OCI-LY1 (cell line): ENCODE measurements around the gene CYB561.

Experiments
- H2AFZ ChIP-seq: fragments of 200-600 bp; sonication (generic), shearing (Covaris generic); 2 replicates; pipeline ENCODE4 v1.6.0; 2014; ENCODE audit warnings: antibody characterized with exemption, mild to moderate bottlenecking, low read length
- H3F3A ChIP-seq: fragments of 200-600 bp; sonication (generic), shearing (Covaris generic); 2 replicates; pipeline ENCODE4 v1.6.0; 2014; ENCODE audit warnings: mild to moderate bottlenecking, antibody characterized with exemption, low read length, moderate library complexity; ENCODE audit not compliant: insufficient read depth
- H3K27ac ChIP-seq: fragments of 200-600 bp; sonication (generic); 2 replicates; pipeline ENCODE4 v1.5.1; 2014; ENCODE audit warnings: low read length, mixed run types, mild to moderate bottlenecking, low read depth; ENCODE audit not compliant: poor library complexity, severe bottlenecking
- H3K27me3 ChIP-seq: fragments of 200-600 bp; sonication (generic); 2 replicates; pipeline ENCODE4 v1.6.0; 2014; ENCODE audit warnings: antibody characterized with exemption, mild to moderate bottlenecking, low read length, moderate library complexity; ENCODE audit not compliant: insufficient read depth
- H3K36me3 ChIP-seq: fragments of 200-600 bp; sonication (generic); 2 replicates; pipeline ENCODE4 v1.6.1; 2014; ENCODE audit warnings: mild to moderate bottlenecking, antibody characterized with exemption, low read length, moderate library complexity, mixed read lengths; ENCODE audit not compliant: insufficient read depth
- H3K4me1 ChIP-seq: fragments of 200-600 bp; sonication (generic); 2 replicates; pipeline ENCODE4 v1.5.1; 2014; ENCODE audit warnings: mild to moderate bottlenecking, low read length, moderate library complexity; ENCODE audit not compliant: insufficient read depth, severe bottlenecking
- H3K4me2 ChIP-seq: fragments of 200-600 bp; sonication (generic), shearing (Covaris generic); 2 replicates; pipeline ENCODE4 v1.6.1; 2014; ENCODE audit warnings: low read length
- H3K4me3 ChIP-seq: fragments of 200-600 bp; sonication (generic); 2 replicates; pipeline ENCODE4 v1.5.1; 2014; ENCODE audit warnings: low read length, low read depth, mild to moderate bottlenecking, mixed read lengths; ENCODE audit not compliant: poor library complexity, severe bottlenecking
- H3K79me2 ChIP-seq: fragments of 200-600 bp; shearing (Covaris generic); 2 replicates; pipeline ENCODE4 v1.6.1; 2016; ENCODE audit warnings: mixed run types, low read length, mixed read lengths; ENCODE audit not compliant: insufficient read depth
- H3K9ac ChIP-seq: fragments of 200-600 bp; sonication (generic), shearing (Covaris generic); 2 replicates; pipeline ENCODE4 v1.6.1; 2014; ENCODE audit warnings: mild to moderate bottlenecking, low read length, mixed read lengths
- H3K9me2 ChIP-seq: fragments of 200-600 bp; sonication (generic), shearing (Covaris generic); 2 replicates; pipeline ENCODE4 v1.6.1; 2014; ENCODE audit warnings: low read depth, mild to moderate bottlenecking, low read length, mixed read lengths
- H3K9me3 ChIP-seq: fragments of 200-600 bp; shearing (Covaris generic); 2 replicates; pipeline ENCODE4 v1.6.1; 2014; ENCODE audit warnings: low read length, mixed read lengths
- H4K20me1 ChIP-seq: fragments of 200-600 bp; sonication (generic), shearing (Covaris generic); 2 replicates; pipeline ENCODE4 v1.6.0; 2016; ENCODE audit warnings: mild to moderate bottlenecking, low read length; ENCODE audit not compliant: insufficient read depth
- CTCF ChIP-seq: fragments of 200-600 bp; sonication (generic), shearing (Covaris generic); IDR thresholded peaks from 2 replicates; pipeline ENCODE4 v1.5.1; 2017; ENCODE audit warnings: mild to moderate bottlenecking, antibody characterized with exemption, low read length, moderate library complexity, mixed read lengths
- EZH2 ChIP-seq: fragments of 200-600 bp; sonication (generic), shearing (Covaris generic); IDR thresholded peaks from 2 replicates; pipeline ENCODE4 v1.8.0; 2017; ENCODE audit warnings: borderline replicate concordance, mixed run types, mild to moderate bottlenecking, antibody characterized with exemption, low read length, moderate library complexity, mixed read lengths

The CYB561 gene

GRCh38 chr17:63390090-63390489 lies 56.0 kb downstream of the CYB561 start:
- Histone ChIP-seq H3K9me2 (no peaks in the 10 kb centered on the region), H3K9ac (no peak overlapping the region), H3K36me3 (no peaks in the 10 kb centered on the region), H2AFZ (no peak overlapping the region), H3K27me3 (no peaks in the 10 kb centered on the region), H3F3A (no peaks in the 10 kb centered on the region), H3K27ac (no peak overlapping the region), H3K79me2 (no peaks in the 10 kb centered on the region), H3K4me1 (no peaks in the 10 kb centered on the region), H3K9me3 (no peaks in the 10 kb centered on the region), H3K4me2 (no peak overlapping the region), H3K4me3 (no peak overlapping the region), H4K20me1 (no peaks in the 10 kb centered on the region)
- TF ChIP-seq EZH2 (no peak), CTCF (no peak)

GRCh38 chr17:63387656-63388340 lies 58.3 kb downstream of the CYB561 start:
- Histone ChIP-seq H3K27ac (no peak overlapping the region), H3K36me3 (no peaks in the 10 kb centered on the region), H3K9me3 (no peaks in the 10 kb centered on the region), H2AFZ (no peak overlapping the region), H3K79me2 (no peaks in the 10 kb centered on the region), H3K4me3 (no peak overlapping the region), H3K9me2 (no peaks in the 10 kb centered on the region), H3K27me3 (no peaks in the 10 kb centered on the region), H3F3A (no peaks in the 10 kb centered on the region), H3K9ac (no peak overlapping the region), H4K20me1 (no peaks in the 10 kb centered on the region), H3K4me1 (no peaks in the 10 kb centered on the region), H3K4me2 (no peak overlapping the region)
- no peak for TF ChIP-seq CTCF
- no peak for TF ChIP-seq EZH2

GRCh38 chr17:63382826-63383225 lies 63.3 kb downstream of the CYB561 start:
- Histone ChIP-seq H3K9me3 (no peaks in the 10 kb centered on the region), H3K79me2 (no peaks in the 10 kb centered on the region), H3K27ac (no peak overlapping the region), H3K36me3 (no peaks in the 10 kb centered on the region), H3K4me3 (no peak overlapping the region), H3K27me3 (no peaks in the 10 kb centered on the region), H2AFZ (no peak overlapping the region), H3K9me2 (no peaks in the 10 kb centered on the region), H4K20me1 (no peaks in the 10 kb centered on the region), H3K4me2 (no peak overlapping the region), H3F3A (no peaks in the 10 kb centered on the region), H3K9ac (no peak overlapping the region), H3K4me1 (no peaks in the 10 kb centered on the region)
- TF ChIP-seq CTCF (no peak), EZH2 (no peak)
